Measurements from ENCODE around the gene SEPTIN12.
A peak's percentile ranks its signal among the peaks of the same experiment; 100 is the strongest.

The SEPTIN12 gene

GRCh38 chr16:4783251-4783950 lies 4.7 kb downstream of the SEPTIN12 start:
- no peak for DNase-seq

- DNase-seq = no peak
These were observed 7.9 kb downstream of the SEPTIN12 start for GRCh38 chr16:4780235-4780634.

- DNase-seq = no peak
These were observed 10.1 kb downstream of the SEPTIN12 start for GRCh38 chr16:4778050-4778392.

- DNase-seq = no peak
These were observed 10.7 kb downstream of the SEPTIN12 start for GRCh38 chr16:4777339-4778049.

GRCh38 chr16:4776141-4776705 lies 11.9 kb downstream of the SEPTIN12 start:
- no peak for DNase-seq

GRCh38 chr16:4775005-4775404 lies 13.1 kb downstream of the SEPTIN12 start:
- DNase-seq = no peak

- DNase-seq = no peak
These were observed 15.8 kb downstream of the SEPTIN12 start for GRCh38 chr16:4772351-4772750.

- no peak for DNase-seq
These were observed 16.5 kb downstream of the SEPTIN12 start for GRCh38 chr16:4771646-4772045.

GRCh38 chr16:4769306-4769638 lies 18.9 kb downstream of the SEPTIN12 start:
- DNase-seq = no peak

- DNase-seq = peak; percentile 88
These were observed 19.4 kb downstream of the SEPTIN12 start for GRCh38 chr16:4768549-4769305.

GRCh38 chr16:4767872-4768548 lies 20.1 kb downstream of the SEPTIN12 start:
- DNase-seq = no peak

GRCh38 chr16:4766875-4767628 lies 21.1 kb downstream of the SEPTIN12 start, which contains the start of gene ZNF500:
Gene ZNF500 (minus strand): TSS chr16:4767162. CDS start chr16:4765978, 1,184 bp downstream.
- DNase-seq = peak; percentile 93

GRCh38 chr16:4765511-4766474 lies 22.4 kb downstream of the SEPTIN12 start:
- no peak for DNase-seq

- no peak for DNase-seq
These were observed 24.4 kb downstream of the SEPTIN12 start for GRCh38 chr16:4763791-4764190.

GRCh38 chr16:4762205-4762604 lies 25.9 kb downstream of the SEPTIN12 start:
- DNase-seq = no peak

- no peak for DNase-seq
These were observed 27.8 kb downstream of the SEPTIN12 start for GRCh38 chr16:4760221-4760910.

- DNase-seq = no peak
These were observed 32.5 kb downstream of the SEPTIN12 start for GRCh38 chr16:4755687-4756086.

- DNase-seq = no peak
These were observed 33.3 kb downstream of the SEPTIN12 start for GRCh38 chr16:4754865-4755264.

- no peak for DNase-seq
These were observed 34.9 kb downstream of the SEPTIN12 start for GRCh38 chr16:4753227-4753626.

- DNase-seq = no peak
These were observed 35.6 kb downstream of the SEPTIN12 start for GRCh38 chr16:4752351-4753100.
